KOPT-K1 (cell line): ENCODE measurements around the gene MTX2.
A peak's percentile ranks its signal among the peaks of the same experiment; 100 is the strongest.

Experiments used
- H3K27ac ChIP-seq: fragments of 200-600 bp; sonication (generic); 2 replicates; pipeline ENCODE4 v1.5.1; 2016; ENCODE audit warnings: antibody characterized with exemption, mild to moderate bottlenecking, low read depth, low read length; ENCODE audit not compliant: poor library complexity, severe bottlenecking
- H3K36me3 ChIP-seq: fragments of 200-600 bp; sonication (generic); 2 replicates; pipeline ENCODE4 v1.5.1; 2017; ENCODE audit warnings: antibody characterized with exemption, mild to moderate bottlenecking, low read length, moderate library complexity; ENCODE audit not compliant: insufficient read depth
- H3K9me3 ChIP-seq: fragments of 200-600 bp; sonication (generic); 2 replicates; pipeline ENCODE4 v1.5.1; 2017; ENCODE audit warnings: antibody characterized with exemption, low read length, mild to moderate bottlenecking; ENCODE audit not compliant: insufficient read depth, poor library complexity, severe bottlenecking

The MTX2 gene

GRCh38 chr2:176269319-176270099, at the start of gene MTX2:
TSS of gene MTX2 (plus strand) at chr2:176269442. CDS start at chr2:176269630, 188 bp downstream.
- no peaks in the 10 kb centered on the region for H3K36me3 ChIP-seq
- no peaks in the 10 kb centered on the region for H3K9me3 ChIP-seq
- H3K27ac ChIP-seq = peak within 1 kb of the TSS; percentile 72

DNA sequence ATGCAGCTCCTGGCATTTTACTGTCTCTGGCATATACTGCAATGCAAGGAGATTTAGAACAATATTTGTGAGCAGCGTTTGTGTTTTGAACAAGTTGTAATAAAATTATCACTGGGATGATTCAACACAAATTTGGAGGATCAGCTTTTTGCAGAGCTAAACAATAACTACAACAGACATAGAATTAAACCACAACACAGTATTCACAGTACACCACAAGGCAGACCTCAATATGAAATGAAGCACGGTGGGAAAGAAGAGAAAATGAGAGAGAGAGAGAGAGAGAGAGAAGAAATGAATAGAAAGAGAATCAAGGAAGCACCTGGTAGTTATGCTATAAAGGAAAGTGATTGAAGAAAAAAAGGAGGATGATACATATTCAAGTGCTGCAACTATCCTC, 41.4 kb upstream of the MTX2 start:
- H3K9me3 ChIP-seq = no peaks in the 10 kb centered on the region
- no peak overlapping the region for H3K27ac ChIP-seq
- H3K36me3 ChIP-seq = no peaks in the 10 kb centered on the region

DNA sequence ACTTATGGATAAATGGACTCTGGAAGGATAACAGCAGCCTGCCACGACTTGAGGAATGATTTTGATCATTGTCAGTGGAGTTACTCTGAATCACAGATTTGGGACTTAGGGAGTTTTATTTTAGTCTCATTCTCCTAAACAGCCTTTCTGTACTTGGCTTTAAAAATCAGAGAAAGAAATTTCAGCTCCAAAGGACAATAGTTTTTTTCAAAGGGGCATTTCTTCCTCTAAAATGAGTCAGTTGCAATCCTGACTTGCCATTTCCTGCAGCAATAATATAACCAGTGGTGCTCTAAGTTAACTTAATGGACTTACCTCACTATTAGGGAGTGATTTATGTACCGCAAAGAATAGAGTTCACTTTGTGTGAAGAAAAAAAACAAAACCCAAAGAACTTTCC, 35.1 kb upstream of the MTX2 start:
- H3K27ac ChIP-seq = no peak overlapping the region
- no peaks in the 10 kb centered on the region for H3K9me3 ChIP-seq
- H3K36me3 ChIP-seq = no peaks in the 10 kb centered on the region

GRCh38 chr2:176234940-176235339, 34.3 kb upstream of the MTX2 start:
- Histone ChIP-seq H3K36me3 (no peaks in the 10 kb centered on the region), H3K9me3 (no peaks in the 10 kb centered on the region), H3K27ac (no peak overlapping the region)

- Histone ChIP-seq H3K27ac (no peak overlapping the region), H3K9me3 (no peaks in the 10 kb centered on the region), H3K36me3 (no peaks in the 10 kb centered on the region)
These were observed 31.8 kb upstream of the MTX2 start for GRCh38 chr2:176237456-176237855.

DNA sequence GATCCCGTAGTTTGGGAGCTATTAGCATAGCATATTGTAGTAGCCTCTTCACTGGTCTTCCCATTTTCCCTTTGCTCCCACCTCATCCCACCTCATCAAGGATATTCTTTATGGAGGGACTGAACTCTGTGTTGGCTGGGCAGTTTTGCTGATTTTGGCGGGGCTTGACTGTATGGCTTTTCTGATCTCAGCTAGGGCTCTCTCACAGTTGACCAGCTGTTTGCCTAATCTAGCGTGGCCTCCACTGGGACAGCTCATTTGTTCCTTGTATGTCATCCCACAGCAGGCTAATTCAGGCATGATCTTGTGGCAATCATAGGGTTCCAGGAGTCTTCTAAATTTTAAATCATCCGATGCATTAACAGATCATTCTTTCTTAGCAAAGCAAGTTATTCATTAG, 30.2 kb upstream of the MTX2 start:
- Histone ChIP-seq H3K9me3 (no peaks in the 10 kb centered on the region), H3K36me3 (no peaks in the 10 kb centered on the region), H3K27ac (no peak overlapping the region)

GRCh38 chr2:176240301-176240700, 28.9 kb upstream of the MTX2 start:
- H3K9me3 ChIP-seq = no peaks in the 10 kb centered on the region
- no peak overlapping the region for H3K27ac ChIP-seq
- no peaks in the 10 kb centered on the region for H3K36me3 ChIP-seq

DNA sequence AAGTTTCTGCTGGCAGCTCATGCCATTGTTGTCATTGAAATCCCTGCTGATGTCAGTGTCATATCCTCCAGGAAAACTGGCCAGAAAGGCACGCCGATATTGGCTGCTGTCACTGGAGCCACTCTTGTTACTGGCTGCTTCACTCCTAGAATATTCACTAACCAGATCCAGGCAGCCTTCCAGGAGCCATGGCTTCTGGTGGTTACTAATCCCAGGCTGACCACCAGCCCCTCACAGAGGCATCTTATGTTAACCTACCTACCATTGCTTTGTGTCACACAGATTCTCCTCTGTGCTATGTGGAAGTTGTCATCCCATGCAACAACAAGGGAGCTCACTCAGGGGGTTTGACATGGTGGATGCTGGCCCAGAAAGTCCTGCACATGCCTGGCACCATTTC, 27.0 kb upstream of the MTX2 start:
- Histone ChIP-seq H3K27ac (no peak overlapping the region), H3K36me3 (no peaks in the 10 kb centered on the region), H3K9me3 (no peaks in the 10 kb centered on the region)

DNA sequence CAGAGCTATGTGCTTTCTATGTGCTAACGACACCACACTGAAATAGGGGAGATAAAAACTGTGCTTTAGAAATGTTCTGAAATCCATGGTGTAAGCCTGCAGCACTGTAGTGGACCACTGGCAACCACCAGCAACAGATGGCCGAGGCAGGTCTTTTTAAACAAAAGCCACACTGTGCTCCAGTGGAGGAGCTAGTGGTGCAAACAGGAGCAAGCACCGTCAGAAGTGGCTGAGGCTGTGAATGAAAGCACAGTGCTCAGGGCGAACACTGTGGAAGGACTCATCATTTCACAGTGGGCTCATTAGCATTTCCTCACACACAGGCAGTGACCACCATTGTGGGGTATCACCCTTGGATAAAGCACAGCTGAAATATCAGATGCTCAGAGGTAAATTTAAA, 22.9 kb upstream of the MTX2 start:
- Histone ChIP-seq H3K9me3 (no peaks in the 10 kb centered on the region), H3K36me3 (no peaks in the 10 kb centered on the region), H3K27ac (no peak overlapping the region)

DNA sequence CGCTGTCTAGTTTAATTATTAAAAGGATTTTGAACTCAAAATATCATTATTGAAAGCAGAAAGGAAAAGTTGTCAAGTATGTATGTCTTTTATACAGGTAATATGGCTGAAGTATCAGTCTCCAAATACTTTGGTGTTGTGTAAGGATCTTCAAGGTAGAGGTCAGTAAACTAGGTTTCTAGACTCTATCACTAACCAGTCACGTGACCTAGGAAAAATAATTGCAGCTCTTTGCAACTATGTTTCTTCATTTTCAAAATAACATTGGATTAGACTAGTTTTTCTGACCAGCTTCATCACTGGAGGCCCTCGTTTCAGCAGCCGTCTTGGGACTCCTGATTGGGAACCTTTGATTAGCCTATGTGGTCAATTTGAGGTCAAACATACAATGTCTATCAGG, 21.4 kb upstream of the MTX2 start:
- Histone ChIP-seq H3K27ac (no peak overlapping the region), H3K36me3 (no peaks in the 10 kb centered on the region), H3K9me3 (no peaks in the 10 kb centered on the region)

- H3K27ac ChIP-seq = no peak overlapping the region
- H3K36me3 ChIP-seq = no peaks in the 10 kb centered on the region
- no peaks in the 10 kb centered on the region for H3K9me3 ChIP-seq
These were observed 17.3 kb upstream of the MTX2 start for GRCh38 chr2:176251928-176252327.

- Histone ChIP-seq H3K27ac (no peak overlapping the region), H3K9me3 (no peaks in the 10 kb centered on the region), H3K36me3 (no peaks in the 10 kb centered on the region)
These were observed 8.6 kb upstream of the MTX2 start for GRCh38 chr2:176260689-176261088.

DNA sequence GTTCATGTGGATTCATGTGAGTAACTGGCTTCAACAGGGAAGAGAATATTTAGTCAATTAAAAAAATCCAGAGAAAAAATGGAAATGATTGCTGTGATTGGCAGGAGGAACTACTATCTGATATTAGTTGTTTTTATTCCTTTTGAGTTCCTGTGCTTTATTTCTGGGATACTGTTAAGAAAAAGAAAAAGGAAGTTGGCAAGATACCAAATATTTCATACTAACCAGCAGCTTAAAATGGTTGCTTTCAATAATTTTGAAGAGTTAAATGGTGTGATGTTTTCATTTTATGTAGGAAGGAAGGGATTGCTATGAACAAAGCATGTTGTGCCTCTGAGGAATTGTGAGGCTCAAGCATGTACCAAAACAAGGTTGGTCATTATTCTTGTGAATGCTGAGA, 8.1 kb upstream of the MTX2 start:
- Histone ChIP-seq H3K9me3 (no peaks in the 10 kb centered on the region), H3K36me3 (no peaks in the 10 kb centered on the region), H3K27ac (no peak overlapping the region)

GRCh38 chr2:176268976-176269318, 295 bp upstream of the MTX2 start:
- Histone ChIP-seq H3K9me3 (no peaks in the 10 kb centered on the region), H3K36me3 (no peaks in the 10 kb centered on the region), H3K27ac (peak overlapping the region; percentile 72)

DNA sequence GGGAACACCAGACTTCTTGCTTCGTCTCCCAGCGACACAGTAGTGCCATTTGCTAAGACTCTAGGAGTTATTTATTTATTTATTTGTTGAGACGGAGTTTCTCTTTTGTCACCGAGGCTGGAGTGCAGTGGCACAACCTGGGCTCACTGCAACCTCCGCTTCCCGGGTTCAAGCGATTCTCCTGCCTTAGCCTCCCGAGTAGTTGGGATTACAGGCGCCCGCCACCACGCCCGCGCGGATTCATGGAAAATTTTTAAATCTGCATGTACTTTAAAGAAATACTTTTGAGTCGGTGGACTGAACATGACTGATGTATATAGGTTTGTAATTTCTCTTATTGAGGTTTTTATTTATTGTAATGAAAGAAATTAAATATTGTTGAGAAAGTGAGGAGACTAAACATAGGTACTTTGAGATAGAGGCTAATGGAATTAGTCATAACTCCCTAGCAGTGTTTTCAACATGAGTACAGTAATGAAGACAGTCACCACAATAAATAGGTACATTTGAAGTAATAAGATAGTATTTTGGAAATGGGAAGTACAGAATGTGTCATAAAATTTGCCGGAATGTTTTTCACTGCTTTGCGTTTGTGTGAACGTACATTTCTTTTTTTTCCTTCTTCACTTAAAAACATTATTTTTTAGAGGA, 983 bp downstream of the MTX2 start:
- no peaks in the 10 kb centered on the region for H3K9me3 ChIP-seq
- peak overlapping the region; percentile 72 for H3K27ac ChIP-seq
- no peaks in the 10 kb centered on the region for H3K36me3 ChIP-seq

DNA sequence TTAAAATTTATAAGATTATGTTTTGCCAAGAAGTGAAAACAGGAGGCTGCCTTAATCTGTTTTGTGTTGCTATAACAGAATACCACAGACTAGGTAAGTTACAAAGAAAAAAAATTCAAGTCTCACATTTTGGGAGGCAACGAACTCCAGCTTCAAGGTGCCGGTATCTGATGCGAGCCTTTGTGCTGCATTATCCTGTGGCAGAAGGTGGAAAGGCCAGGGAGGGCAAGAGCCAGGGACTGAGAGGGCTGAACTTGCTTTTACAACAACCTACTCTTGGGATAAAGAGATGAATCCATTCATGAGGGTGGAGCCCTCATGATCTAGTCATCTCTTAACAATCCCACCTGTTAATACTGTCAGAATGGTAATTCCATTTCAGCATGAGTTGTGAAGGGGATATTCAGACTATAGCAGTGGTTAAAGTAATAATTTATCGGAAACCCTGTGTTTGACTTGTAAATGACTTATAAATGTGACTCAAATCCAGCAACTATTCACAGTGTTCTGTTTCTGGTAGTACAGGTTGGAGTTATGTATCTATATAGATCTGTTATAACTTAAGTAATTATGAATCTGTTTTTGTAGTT, 3.7 kb downstream of the MTX2 start:
- H3K36me3 ChIP-seq = no peaks in the 10 kb centered on the region
- no peaks in the 10 kb centered on the region for H3K9me3 ChIP-seq
- H3K27ac ChIP-seq = no peak overlapping the region
